Hepatocyte (in vitro differentiated cells): ENCODE data around the gene ST6GALNAC4. TPM values are rescaled to one million over a fixed set of nuclear protein-coding genes. Genes with fewer than 3 reads are reported as not detected.

Source experiments
- DNase-seq: peaks from one replicate; pipeline ENCODE4 v3.0.0-alpha.2; 2016; ENCODE audit warnings: low spot score
- H2AFZ ChIP-seq: fragments of 200-600 bp; sonication (generic); 2 replicates; pipeline ENCODE4 v1.6.0; 2016; ENCODE audit warnings: antibody characterized with exemption, mild to moderate bottlenecking
- H3K27ac ChIP-seq: fragments of 200-600 bp; sonication (generic); 2 replicates; pipeline ENCODE4 v1.5.1; 2016; ENCODE audit warnings: mild to moderate bottlenecking
- H3K27me3 ChIP-seq: fragments of 200-600 bp; sonication (generic); 2 replicates; pipeline ENCODE4 v1.6.1; 2016
- H3K36me3 ChIP-seq: fragments of 200-600 bp; sonication (generic); replicated peaks from 2 replicates; pipeline ENCODE4 v1.5.1; 2016; ENCODE audit warnings: low read depth; ENCODE audit not compliant: insufficient read depth
- H3K4me1 ChIP-seq: fragments of 200-600 bp; sonication (generic); 2 replicates; pipeline ENCODE4 v1.5.1; 2016; ENCODE audit warnings: mild to moderate bottlenecking, moderate library complexity; ENCODE audit not compliant: insufficient read depth
- H3K4me2 ChIP-seq: fragments of 200-600 bp; sonication (generic); 2 replicates; pipeline ENCODE4 v1.6.0; 2016
- H3K4me3 ChIP-seq: fragments of 200-600 bp; sonication (generic); 2 replicates; pipeline ENCODE4 v1.5.1; 2016; ENCODE audit warnings: mild to moderate bottlenecking
- H3K79me2 ChIP-seq: fragments of 200-600 bp; sonication (generic); 2 replicates; pipeline ENCODE4 v1.6.0; 2017; ENCODE audit warnings: mild to moderate bottlenecking
- H3K9me2 ChIP-seq: fragments of 200-600 bp; sonication (generic); replicated peaks from 2 replicates; pipeline ENCODE4 v1.6.0; 2017; ENCODE audit warnings: mild to moderate bottlenecking; ENCODE audit not compliant: insufficient read depth
- H3K9me3 ChIP-seq: fragments of 200-600 bp; sonication (generic); 2 replicates; pipeline ENCODE4 v1.5.1; 2016; ENCODE audit warnings: low read depth, mild to moderate bottlenecking
- H4K20me1 ChIP-seq: fragments of 200-600 bp; sonication (generic); 2 replicates; pipeline ENCODE4 v1.6.0; 2016; ENCODE audit warnings: mild to moderate bottlenecking; ENCODE audit not compliant: insufficient read depth, poor library complexity, severe bottlenecking
- CTCF ChIP-seq: fragments of 200-600 bp; sonication (generic); IDR thresholded peaks from 2 replicates; pipeline ENCODE4 v1.5.1; 2016; ENCODE audit warnings: antibody characterized with exemption, mild to moderate bottlenecking; ENCODE audit not compliant: poor library complexity
- EZH2 ChIP-seq: fragments of 200-600 bp; sonication (generic); IDR thresholded peaks from 2 replicates; pipeline ENCODE4 v1.6.1; 2016; ENCODE audit warnings: antibody characterized with exemption, mild to moderate bottlenecking, borderline replicate concordance
- EZH2phosphoT487 ChIP-seq: fragments of 200-600 bp; sonication (generic); IDR thresholded peaks from one replicate; pipeline ENCODE4 v1.6.1; 2018; ENCODE audit warnings: antibody characterized with exemption, mild to moderate bottlenecking, low read depth, moderate library complexity; ENCODE audit not compliant: unreplicated experiment, severe bottlenecking
- WGBS: methylation state at CpG from one replicate; pipeline ENCODE4 v1.1.6; 2016; ENCODE audit warnings: low lambda C conversion rate; ENCODE audit errors: missing lambda C conversion rate; 5-methylcytosine and 5-hydroxymethylcytosine counted together
- polyA plus RNA-seq: library from polyadenylated mRNA; unstranded; fragments of >200 nt; fragmentation: Nextera tagmentation; extraction: Ambion mirVana; gene quantifications from 2 replicates; pipeline ENCODE4 v1.2.1, GENCODE V29; 2016
- total RNA-seq: library from RNA; depleted of rRNA; stranded (reverse); fragments of >200 nt; gene quantifications from 2 replicates; pipeline ENCODE4 v1.2.3, GENCODE V29; 2014

ST6GALNAC4 gene
- total and polyA plus RNA-seq, 2 experiments from 2014 or later, result 14.3 to 14.6 TPM

GRCh38 chr9:127963041-127963358 is 46.2 kb upstream of the ST6GALNAC4 start:
- peaks cover 11% of the 10 kb centered on the region for H4K20me1 ChIP-seq
- H3K9me3 ChIP-seq, result no peaks in the 10 kb centered on the region
- peaks cover 70% of the 10 kb centered on the region for H3K4me1 ChIP-seq
- TF ChIP-seq CTCF (no peak), EZH2 (no peak), EZH2phosphoT487 (no peak)
- no peaks in the 10 kb centered on the region for H3K36me3 ChIP-seq
- H2AFZ ChIP-seq, result no peak overlapping the region
- H3K27me3 ChIP-seq, result no peaks in the 10 kb centered on the region
- H3K4me2 ChIP-seq, result peak overlapping the region; percentile 46
- peaks cover 90% of the 10 kb centered on the region for H3K79me2 ChIP-seq
- no peak for DNase-seq
- 85% methylated on average over 3 of the region's 3 CpGs for WGBS
- no peak overlapping the region for H3K4me3 ChIP-seq
- peak overlapping the region; percentile 94 for H3K27ac ChIP-seq
- no peaks in the 10 kb centered on the region for H3K9me2 ChIP-seq

GRCh38 chr9:127962278-127962677 is 45.4 kb upstream of the ST6GALNAC4 start:
- peak overlapping the region; percentile 46 for H3K4me2 ChIP-seq
- DNase-seq, result no peak
- no peak overlapping the region for H3K4me3 ChIP-seq
- no peaks in the 10 kb centered on the region for H3K9me2 ChIP-seq
- peaks cover 63% of the 10 kb centered on the region for H3K4me1 ChIP-seq
- H3K27ac ChIP-seq, result peak overlapping the region; percentile 94
- H3K36me3 ChIP-seq, result no peaks in the 10 kb centered on the region
- peaks cover 11% of the 10 kb centered on the region for H4K20me1 ChIP-seq
- TF ChIP-seq CTCF (no peak), EZH2phosphoT487 (no peak), EZH2 (no peak)
- H3K27me3 ChIP-seq, result no peaks in the 10 kb centered on the region
- 62% methylated on average over 3 of the region's 3 CpGs for WGBS
- H3K9me3 ChIP-seq, result no peaks in the 10 kb centered on the region
- no peak overlapping the region for H2AFZ ChIP-seq
- peaks cover 90% of the 10 kb centered on the region for H3K79me2 ChIP-seq

GRCh38 chr9:127961613-127962155 is 44.8 kb upstream of the ST6GALNAC4 start:
- H3K4me2 ChIP-seq, result no peak overlapping the region
- H3K36me3 ChIP-seq, result no peaks in the 10 kb centered on the region
- DNase-seq, result no peak
- H3K27ac ChIP-seq, result peak overlapping the region; percentile 87
- H3K9me3 ChIP-seq, result no peaks in the 10 kb centered on the region
- H3K27me3 ChIP-seq, result no peaks in the 10 kb centered on the region
- TF ChIP-seq EZH2 (no peak), EZH2phosphoT487 (no peak), CTCF (no peak)
- peaks cover 12% of the 10 kb centered on the region for H4K20me1 ChIP-seq
- peaks cover 90% of the 10 kb centered on the region for H3K79me2 ChIP-seq
- over 99% methylated on average over 13 of the region's 13 CpGs for WGBS
- H3K4me3 ChIP-seq, result no peak overlapping the region
- no peaks in the 10 kb centered on the region for H3K9me2 ChIP-seq
- no peak overlapping the region for H2AFZ ChIP-seq
- H3K4me1 ChIP-seq, result peaks cover 59% of the 10 kb centered on the region

GRCh38 chr9:127961155-127961490 is 44.3 kb upstream of the ST6GALNAC4 start:
- no peak overlapping the region for H2AFZ ChIP-seq
- WGBS, result 100% methylated on average over 2 of the region's 2 CpGs
- H3K4me2 ChIP-seq, result no peak overlapping the region
- no peak for DNase-seq
- peaks cover 59% of the 10 kb centered on the region for H3K4me1 ChIP-seq
- H3K36me3 ChIP-seq, result no peaks in the 10 kb centered on the region
- peak overlapping the region; percentile 87 for H3K27ac ChIP-seq
- no peaks in the 10 kb centered on the region for H3K9me2 ChIP-seq
- no peaks in the 10 kb centered on the region for H3K9me3 ChIP-seq
- H4K20me1 ChIP-seq, result peaks cover 18% of the 10 kb centered on the region
- TF ChIP-seq EZH2, result no peak
- H3K27me3 ChIP-seq, result no peaks in the 10 kb centered on the region
- peaks cover 90% of the 10 kb centered on the region for H3K79me2 ChIP-seq
- no peak overlapping the region for H3K4me3 ChIP-seq
